GM10266 (cell line): ENCODE results near the gene PRPF6.

Experiments used
- DNase-seq: peaks from one replicate; pipeline ENCODE4 v3.0.0; 2012; ENCODE audit errors: extremely low spot score
- CTCF ChIP-seq: IDR thresholded peaks from 2 replicates; pipeline ENCODE4 v1.5.1; 2012; ENCODE audit warnings: mild to moderate bottlenecking, low read depth; ENCODE audit not compliant: control insufficient read depth, insufficient read depth; ENCODE audit errors: missing control alignments

The PRPF6 gene

GRCh38 chr20:63942969-63943807 is 37.7 kb upstream of the PRPF6 start:
- TF ChIP-seq CTCF = no peak
- DNase-seq = no peak

GRCh38 chr20:63943808-63944077 is 37.2 kb upstream of the PRPF6 start:
- DNase-seq = no peak
- TF ChIP-seq CTCF = no peak

- TF ChIP-seq CTCF = no peak
Observed at GRCh38 chr20:63944078-63944941, 36.6 kb upstream of the PRPF6 start.

GRCh38 chr20:63945031-63945658 is 35.8 kb upstream of the PRPF6 start:
- no peak for TF ChIP-seq CTCF
- DNase-seq = no peak

More at GRCh38 chr20:63944078-63944941, 36.6 kb upstream of the PRPF6 start:
- DNase-seq = no peak

- no peak for TF ChIP-seq CTCF
- no peak for DNase-seq
Observed at GRCh38 chr20:63945921-63946920, 34.7 kb upstream of the PRPF6 start.

- TF ChIP-seq CTCF = no peak
- no peak for DNase-seq
Observed at GRCh38 chr20:63946986-63947637, 33.8 kb upstream of the PRPF6 start.
